ENCODE data around the gene SUN3. TPM values are rescaled to one million over a fixed set of nuclear protein-coding genes. Genes with fewer than 3 reads are reported as not detected.

Gene SUN3, protein sequence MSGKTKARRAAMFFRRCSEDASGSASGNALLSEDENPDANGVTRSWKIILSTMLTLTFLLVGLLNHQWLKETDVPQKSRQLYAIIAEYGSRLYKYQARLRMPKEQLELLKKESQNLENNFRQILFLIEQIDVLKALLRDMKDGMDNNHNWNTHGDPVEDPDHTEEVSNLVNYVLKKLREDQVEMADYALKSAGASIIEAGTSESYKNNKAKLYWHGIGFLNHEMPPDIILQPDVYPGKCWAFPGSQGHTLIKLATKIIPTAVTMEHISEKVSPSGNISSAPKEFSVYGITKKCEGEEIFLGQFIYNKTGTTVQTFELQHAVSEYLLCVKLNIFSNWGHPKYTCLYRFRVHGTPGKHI
- total RNA-seq = not detected
- long read RNA-seq = 0 reads

DNA sequence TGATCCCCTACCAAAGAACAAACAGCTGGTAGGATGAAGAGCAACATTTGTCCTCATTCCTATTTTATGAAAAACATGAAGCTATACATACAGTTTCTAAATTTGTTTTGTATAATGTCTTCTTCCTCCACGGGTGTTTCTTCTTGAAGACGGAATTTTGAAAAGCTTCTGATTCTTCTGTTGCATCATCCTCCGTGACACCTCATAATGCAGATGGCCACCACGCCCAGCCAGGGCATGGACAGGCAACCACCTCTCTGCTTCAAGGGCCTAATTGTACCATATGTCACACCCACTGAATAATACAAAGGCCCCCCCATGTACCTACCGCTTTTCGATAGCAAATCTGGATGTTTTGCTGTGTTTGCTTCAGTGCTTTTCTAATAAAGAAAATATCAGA, at the start of gene SUN3:
SUN3 (minus strand) TSS at position 170 of the 400 bp plus-strand sequence; CDS start at position 1, 169 bp downstream.
- Histone ChIP-seq H3K27ac (replicated peaks) (no peak within 1 kb of the TSS), H3K4me3 (no peak within 1 kb of the TSS), H3K36me3 (no peaks in the 10 kb centered on the region), H3K27me3 (ENCODE audit: low read depth) (peaks cover 33% of the 10 kb centered on the region), H3K4me1 (no peaks in the 10 kb centered on the region), H3K9me3 (replicated peaks) (peaks cover 8% of the 10 kb centered on the region)
- no peak for DNase-seq
- TF ChIP-seq, protein P1, sequence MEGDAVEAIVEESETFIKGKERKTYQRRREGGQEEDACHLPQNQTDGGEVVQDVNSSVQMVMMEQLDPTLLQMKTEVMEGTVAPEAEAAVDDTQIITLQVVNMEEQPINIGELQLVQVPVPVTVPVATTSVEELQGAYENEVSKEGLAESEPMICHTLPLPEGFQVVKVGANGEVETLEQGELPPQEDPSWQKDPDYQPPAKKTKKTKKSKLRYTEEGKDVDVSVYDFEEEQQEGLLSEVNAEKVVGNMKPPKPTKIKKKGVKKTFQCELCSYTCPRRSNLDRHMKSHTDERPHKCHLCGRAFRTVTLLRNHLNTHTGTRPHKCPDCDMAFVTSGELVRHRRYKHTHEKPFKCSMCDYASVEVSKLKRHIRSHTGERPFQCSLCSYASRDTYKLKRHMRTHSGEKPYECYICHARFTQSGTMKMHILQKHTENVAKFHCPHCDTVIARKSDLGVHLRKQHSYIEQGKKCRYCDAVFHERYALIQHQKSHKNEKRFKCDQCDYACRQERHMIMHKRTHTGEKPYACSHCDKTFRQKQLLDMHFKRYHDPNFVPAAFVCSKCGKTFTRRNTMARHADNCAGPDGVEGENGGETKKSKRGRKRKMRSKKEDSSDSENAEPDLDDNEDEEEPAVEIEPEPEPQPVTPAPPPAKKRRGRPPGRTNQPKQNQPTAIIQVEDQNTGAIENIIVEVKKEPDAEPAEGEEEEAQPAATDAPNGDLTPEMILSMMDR (IDR thresholded peaks at IDR 0.05; ENCODE audit: borderline replicate concordance) = no peak
- intact Hi-C loops (cut with micrococcal nuclease) = no loop called here

DNA sequence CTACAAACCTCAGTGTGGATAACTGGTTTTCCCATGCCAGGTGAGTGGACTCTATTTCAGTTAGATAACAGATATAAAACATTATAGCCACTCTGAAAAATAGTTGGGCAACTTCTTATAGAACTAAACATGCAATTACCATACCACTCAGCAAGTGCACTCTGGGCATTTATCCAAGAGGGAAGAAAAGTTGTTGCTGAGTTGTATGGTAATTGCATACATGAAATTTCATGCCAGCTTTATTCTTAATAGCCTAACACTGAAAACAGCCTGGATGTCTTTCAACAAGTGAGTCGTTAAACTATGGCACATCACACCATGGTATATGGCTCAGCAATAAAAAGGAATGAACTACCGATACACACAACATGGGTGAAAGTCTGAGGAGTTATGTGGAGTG, 49.6 kb upstream of the SUN3 start:
- TF ChIP-seq, protein P1 (IDR thresholded peaks at IDR 0.05; ENCODE audit: borderline replicate concordance) = no peak
- intact Hi-C loops (cut with micrococcal nuclease) = no loop called here
- H3K9me3 ChIP-seq (replicated peaks) = no peaks in the 10 kb centered on the region
- H3K4me3 ChIP-seq = no peak overlapping the region
- H3K36me3 ChIP-seq = no peaks in the 10 kb centered on the region
- DNase-seq = no peak
- peaks cover 7% of the 10 kb centered on the region for H3K4me1 ChIP-seq
- H3K27ac ChIP-seq (replicated peaks) = no peak overlapping the region
- H3K27me3 ChIP-seq (ENCODE audit: low read depth) = no peaks in the 10 kb centered on the region

DNA sequence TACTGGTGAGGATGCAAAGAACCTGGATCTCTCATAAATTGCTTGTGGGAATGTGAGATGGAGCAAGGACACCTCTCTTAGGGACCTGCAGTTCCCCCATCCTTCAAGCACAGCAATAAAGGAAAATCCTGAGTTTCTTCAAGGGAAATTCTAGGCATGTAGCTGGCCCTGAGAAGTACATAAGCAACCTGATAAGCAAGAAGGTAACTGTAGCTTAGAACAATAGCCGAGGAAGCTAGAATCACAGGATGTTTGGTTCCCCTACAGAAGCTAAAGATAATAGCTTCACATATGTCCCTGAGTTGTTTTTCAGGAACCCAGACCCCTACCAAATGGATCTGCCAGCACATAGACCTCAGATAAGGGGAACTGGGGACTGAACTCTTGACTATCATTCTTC, 48.5 kb upstream of the SUN3 start:
- intact Hi-C loops (cut with micrococcal nuclease) = no loop called here
- Histone ChIP-seq H3K4me1 (no peaks in the 10 kb centered on the region), H3K36me3 (no peaks in the 10 kb centered on the region), H3K9me3 (replicated peaks) (peaks cover 1% of the 10 kb centered on the region), H3K27me3 (ENCODE audit: low read depth) (no peaks in the 10 kb centered on the region), H3K4me3 (no peak overlapping the region), H3K27ac (replicated peaks) (no peak overlapping the region)
- no peak for DNase-seq
- TF ChIP-seq, protein P1 (IDR thresholded peaks at IDR 0.05; ENCODE audit: borderline replicate concordance) = no peak

DNA sequence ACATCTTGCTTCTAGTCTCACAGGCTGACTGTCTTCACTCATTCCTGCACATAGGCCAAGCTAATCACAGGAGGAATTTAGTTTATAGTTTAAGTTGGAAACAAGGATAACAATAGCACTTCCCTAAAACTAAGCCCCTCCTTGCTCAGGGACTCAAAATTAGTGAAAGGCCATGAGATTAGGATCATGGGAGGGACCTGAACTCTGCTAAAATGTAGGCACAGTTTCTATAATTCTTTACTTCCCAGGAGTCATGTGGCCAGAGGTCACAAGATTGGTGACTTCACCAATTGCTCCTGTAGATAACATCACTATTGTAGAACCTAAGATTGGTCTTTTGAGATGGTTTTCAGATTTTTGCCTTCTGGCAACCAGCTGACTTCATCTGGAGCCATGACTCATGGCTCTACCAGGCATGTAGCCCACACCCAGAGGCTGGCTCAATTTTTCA, 45.3 kb upstream of the SUN3 start:
- no peaks in the 10 kb centered on the region for H3K36me3 ChIP-seq
- no peak for DNase-seq

DNA sequence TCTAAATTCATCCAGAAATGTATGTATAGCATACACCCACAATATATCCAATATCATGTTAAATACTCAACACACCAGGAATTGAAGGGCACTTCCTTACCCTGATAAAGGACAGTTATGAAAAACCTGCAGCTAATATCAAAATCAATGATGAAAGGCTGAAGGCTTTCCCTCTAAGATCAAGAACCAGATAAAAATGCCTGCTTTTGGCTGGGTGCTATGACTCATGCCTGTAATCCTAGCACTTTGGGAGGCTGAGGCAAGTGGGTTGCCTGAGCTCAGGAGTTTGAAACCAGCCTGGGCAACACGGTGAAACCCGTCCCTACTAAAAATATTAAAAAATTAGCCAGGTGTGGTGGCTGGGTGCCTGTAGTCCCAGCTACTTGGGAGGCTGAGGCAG, 38.6 kb upstream of the SUN3 start:
- H3K36me3 ChIP-seq = no peaks in the 10 kb centered on the region
- no peaks in the 10 kb centered on the region for H3K4me1 ChIP-seq
- H3K4me3 ChIP-seq = no peak overlapping the region
- peaks cover 18% of the 10 kb centered on the region for H3K9me3 ChIP-seq (replicated peaks)
- no peaks in the 10 kb centered on the region for H3K27me3 ChIP-seq (ENCODE audit: low read depth)
- TF ChIP-seq, protein P1 (IDR thresholded peaks at IDR 0.05; ENCODE audit: borderline replicate concordance) = no peak
- DNase-seq = no peak
- H3K27ac ChIP-seq (replicated peaks) = no peak overlapping the region
- intact Hi-C loops (cut with micrococcal nuclease) = no loop called here

More for the DNA sequence above, 45.3 kb upstream of the SUN3 start:
- TF ChIP-seq, protein P1 (IDR thresholded peaks at IDR 0.05; ENCODE audit: borderline replicate concordance) = no peak
- intact Hi-C loops (cut with micrococcal nuclease) = no loop called here
- Histone ChIP-seq H3K4me1 (no peaks in the 10 kb centered on the region), H3K27ac (replicated peaks) (no peak overlapping the region), H3K9me3 (replicated peaks) (peaks cover 12% of the 10 kb centered on the region), H3K4me3 (no peak overlapping the region), H3K27me3 (ENCODE audit: low read depth) (no peaks in the 10 kb centered on the region)

Data from left ventricle myocardium inferior (tissue), 1 donor.